BE2C (cell line): ENCODE measurements around the gene PRKACB.

Source experiments
- DNase-seq: peaks from one replicate; pipeline ENCODE4 v3.0.0-alpha.2; 2020
- H3K27me3 ChIP-seq: fragments of 250-450 bp; sonication (Bioruptor Pico); 2 replicates; pipeline ENCODE4 v1.5.1; 2020; ENCODE audit warnings: mild to moderate bottlenecking
- H3K36me3 ChIP-seq: fragments of 250-450 bp; sonication (Bioruptor Pico); 2 replicates; pipeline ENCODE4 v1.5.1; 2020; ENCODE audit warnings: mild to moderate bottlenecking
- H3K4me1 ChIP-seq: fragments of 250-450 bp; sonication (Bioruptor Pico); 2 replicates; pipeline ENCODE4 v1.5.1; 2020
- H3K4me3 ChIP-seq: 2 replicates; pipeline ENCODE4 v1.5.1; 2011; ENCODE audit warnings: low read depth, low read length
- H3K9me3 ChIP-seq: fragments of 250-450 bp; sonication (Bioruptor Pico); 2 replicates; pipeline ENCODE4 v1.5.1; 2020
- CTCF ChIP-seq: IDR thresholded peaks from 2 replicates; pipeline ENCODE4 v1.5.1; 2012; ENCODE audit warnings: mild to moderate bottlenecking, low read depth, low read length

PRKACB gene

GRCh38 chr1:84198832-84199231 lies 54.8 kb downstream of the PRKACB start:
- Histone ChIP-seq H3K4me1 (no peaks in the 10 kb centered on the region), H3K27me3 (no peaks in the 10 kb centered on the region), H3K9me3 (no peaks in the 10 kb centered on the region), H3K36me3 (no peaks in the 10 kb centered on the region), H3K4me3 (no peak overlapping the region)
- TF ChIP-seq CTCF: no peak
- no peak for DNase-seq

GRCh38 chr1:84199257-84199656 lies 55.2 kb downstream of the PRKACB start:
- no peak for DNase-seq
- Histone ChIP-seq H3K36me3 (no peaks in the 10 kb centered on the region), H3K4me1 (no peaks in the 10 kb centered on the region), H3K4me3 (no peak overlapping the region), H3K9me3 (no peaks in the 10 kb centered on the region), H3K27me3 (no peaks in the 10 kb centered on the region)
- TF ChIP-seq CTCF: no peak

GRCh38 chr1:84202126-84202525 lies 58.1 kb downstream of the PRKACB start:
- Histone ChIP-seq H3K9me3 (no peaks in the 10 kb centered on the region), H3K4me3 (no peak overlapping the region), H3K4me1 (no peaks in the 10 kb centered on the region), H3K27me3 (no peaks in the 10 kb centered on the region), H3K36me3 (no peaks in the 10 kb centered on the region)
- DNase-seq: no peak
- no peak for TF ChIP-seq CTCF

- TF ChIP-seq CTCF: no peak
- DNase-seq: no peak
- no peaks in the 10 kb centered on the region for H3K36me3 ChIP-seq
- no peaks in the 10 kb centered on the region for H3K27me3 ChIP-seq
- H3K4me3 ChIP-seq: no peak overlapping the region
- no peaks in the 10 kb centered on the region for H3K4me1 ChIP-seq
- no peaks in the 10 kb centered on the region for H3K9me3 ChIP-seq
Observed at GRCh38 chr1:84206375-84206774, 62.3 kb downstream of the PRKACB start.

- Histone ChIP-seq H3K27me3 (no peaks in the 10 kb centered on the region), H3K4me1 (no peaks in the 10 kb centered on the region), H3K4me3 (no peak overlapping the region), H3K9me3 (no peaks in the 10 kb centered on the region), H3K36me3 (no peaks in the 10 kb centered on the region)
- TF ChIP-seq CTCF: no peak
- DNase-seq: no peak
Observed at GRCh38 chr1:84208935-84209334, 64.9 kb downstream of the PRKACB start.

- no peak for DNase-seq
- Histone ChIP-seq H3K36me3 (no peaks in the 10 kb centered on the region), H3K27me3 (no peaks in the 10 kb centered on the region), H3K4me1 (no peaks in the 10 kb centered on the region), H3K4me3 (no peak overlapping the region), H3K9me3 (no peaks in the 10 kb centered on the region)
- no peak for TF ChIP-seq CTCF
Observed at GRCh38 chr1:84214115-84214956, 70.3 kb downstream of the PRKACB start.
